Psoas muscle (tissue), 8 donors: ENCODE results near the gene FAM20A. TPM values are rescaled to one million over a fixed set of nuclear protein-coding genes. Genes with fewer than 3 reads are reported as not detected.
"Not testable (repeated sequence)": the region's sequence is repeated elsewhere in the genome, so short reads cannot be mapped to it uniquely, and the experiment has no call there.

Source experiments
- ATAC-seq, 4 donors: fragments of 200-7000 bp; cut with Tn5 transposase; one replicate each; pipeline ENCODE4 v1.9.1; 2020; ENCODE audit warnings: moderate library complexity in 3 of 4, mild to moderate bottlenecking in 2 of 4
- DNase-seq, 2 donors: peaks; one replicate each; pipeline ENCODE4 v3.0.0-alpha.2; 2020
- H3K27ac ChIP-seq: fragments of 200-600 bp; one replicate; pipeline ENCODE4 v1.8.0; 2022
- H3K27me3 ChIP-seq, 3 donors: fragments of 200-600 bp in 1 of 3; one replicate each; pipeline versions ENCODE4 v1.6.1 to v1.8.0; 2013 to 2022; ENCODE audit warnings: low read length in 2 of 3, mild to moderate bottlenecking in 2 of 3, moderate library complexity in 1 of 3; ENCODE audit not compliant: insufficient read depth in 3 of 3
- H3K36me3 ChIP-seq, 2 donors: fragments of 200-600 bp in 1 of 2; one replicate each; pipeline versions ENCODE4 v1.6.1 to v1.8.0; 2013 to 2022; ENCODE audit warnings: low read depth in 1 of 2, mild to moderate bottlenecking in 1 of 2, moderate library complexity in 1 of 2; ENCODE audit not compliant: insufficient read depth in 1 of 2
- H3K4me1 ChIP-seq: fragments of 200-600 bp; one replicate; pipeline ENCODE4 v1.8.0; 2022
- H3K4me3 ChIP-seq: fragments of 200-600 bp; one replicate; pipeline ENCODE4 v1.8.0; 2022; ENCODE audit warnings: mild to moderate bottlenecking
- H3K9me3 ChIP-seq: fragments of 200-600 bp; one replicate; pipeline ENCODE4 v1.8.0; 2022
- CTCF ChIP-seq: fragments of 200-600 bp; IDR thresholded peaks from one replicate; pipeline ENCODE4 v1.8.0; 2022; ENCODE audit warnings: antibody characterized with exemption
- WGBS, 3 donors: extraction: QIAGEN DNeasy Blood & Tissue Kit; methylation state at CpG; one replicate each; pipeline versions ENCODE4 v1.1.6 to v1.1.7; 2013; 5-methylcytosine and 5-hydroxymethylcytosine counted together
- intact Hi-C, 2 donors: fragments of 100-400 bp; cut with DNase I; formaldehyde crosslinking; loops; one replicate each; pipeline versions ENCODE4 v1.11.0 to v1.14.2; 2022
- polyA plus RNA-seq, 3 donors: library from polyadenylated mRNA; stranded (reverse); fragments of 200-250 nt; gene quantifications; one replicate each; pipeline ENCODE4 v1.2.3, GENCODE V29; 2013
- total RNA-seq, 4 donors: library from RNA; stranded (reverse); fragmentation: NEBNext Ultra II Directional in 2 of 4; extraction: Animal tissue kit (Norgen Biotek cat#: 25700) in 2 of 4; gene quantifications; one replicate each; pipeline versions ENCODE4 v1.2.1 to v1.2.4, GENCODE V29; 2021 to 2023
- donor health status: healthy with polysubstance abuse.
- donor health status: DM: no; HTN: no; CAD: no; lungs with moderate emphysema.
- donor health status: Bipolar disorder and iron deficiency.
- donor health status: healthy.
- donor health status: DM: yes; HTN: yes; CAD: no.
- donor health status: DM: no; HTN: no; CAD: no.
- donor health status: DM: no; HTN: no; CAD: no.
- donor health status: DM: yes; HTN: yes; CAD: no.

Gene FAM20A
- total and polyA plus RNA-seq, 7 donors: 0.83 to 7.1 (median 1.8) TPM

- intact Hi-C loops: no loop called here
- WGBS, 3 donors: 83 to 87% (median 84%) methylated on average over 4 of the region's 4 CpGs
Measured at GRCh38 chr17:68585643-68586042, 15.5 kb downstream of the FAM20A start.

GRCh38 chr17:68584581-68585303 lies 16.4 kb downstream of the FAM20A start:
- intact Hi-C loops: no loop called here
- no peak for DNase-seq
- 70 to 71% (median 70%) methylated on average over 5 of the region's 5 CpGs for WGBS, 3 donors

More at GRCh38 chr17:68585643-68586042, 15.5 kb downstream of the FAM20A start:
- no peak for TF ChIP-seq CTCF
- H3K4me1 ChIP-seq: no peaks in the 10 kb centered on the region
- no peak for DNase-seq
- no peaks in the 10 kb centered on the region for H3K27me3 ChIP-seq
- H3K27ac ChIP-seq: no peak overlapping the region
- H3K4me3 ChIP-seq: no peak overlapping the region
- no peaks in the 10 kb centered on the region for H3K36me3 ChIP-seq
- no peaks in the 10 kb centered on the region for H3K9me3 ChIP-seq
- ATAC-seq: no peak

GRCh38 chr17:68582867-68583266 lies 18.3 kb downstream of the FAM20A start:
- 53 to 64% (median 56%) methylated on average over 6 of the region's 6 CpGs for WGBS, 3 donors
- ATAC-seq, H3K27ac ChIP-seq, intact Hi-C loops, H3K27me3 ChIP-seq, H3K36me3 ChIP-seq, H3K4me1 ChIP-seq, H3K4me3 ChIP-seq, H3K9me3 ChIP-seq, DNase-seq: not testable (repeated sequence)

More at GRCh38 chr17:68584581-68585303, 16.4 kb downstream of the FAM20A start:
- no peak overlapping the region for H3K27ac ChIP-seq
- no peaks in the 10 kb centered on the region for H3K4me1 ChIP-seq
- no peaks in the 10 kb centered on the region for H3K36me3 ChIP-seq
- no peak for ATAC-seq
- no peak for TF ChIP-seq CTCF
- H3K4me3 ChIP-seq: no peak overlapping the region
- no peaks in the 10 kb centered on the region for H3K27me3 ChIP-seq
- H3K9me3 ChIP-seq: no peaks in the 10 kb centered on the region

- Histone ChIP-seq H3K4me3 (no peak overlapping the region), H3K27ac (no peak overlapping the region), H3K4me1 (no peaks in the 10 kb centered on the region), H3K27me3 (no peaks in the 10 kb centered on the region), H3K9me3 (no peaks in the 10 kb centered on the region), H3K36me3 (no peaks in the 10 kb centered on the region)
- intact Hi-C loops: no loop called here
- ATAC-seq (no peak), DNase-seq (no peak)
- 89 to 92% (median 91%) methylated on average over 9 of the region's 9 CpGs for WGBS, 3 donors
- TF ChIP-seq CTCF: no peak
Measured at GRCh38 chr17:68581863-68582645, 19.1 kb downstream of the FAM20A start.

GRCh38 chr17:68580236-68580770 lies 20.9 kb downstream of the FAM20A start:
- Histone ChIP-seq H3K36me3 (no peaks in the 10 kb centered on the region), H3K27me3 (no peaks in the 10 kb centered on the region), H3K4me3 (no peak overlapping the region), H3K27ac (peak overlapping the region; percentile 1), H3K9me3 (no peaks in the 10 kb centered on the region), H3K4me1 (no peaks in the 10 kb centered on the region)
- peak; percentile 25 to 54 for DNase-seq
- no peak for TF ChIP-seq CTCF
- peak; percentile 23 to 67 (median 51) for ATAC-seq
- WGBS, 3 donors: 64 to 72% (median 65%) methylated on average over 6 of the region's 6 CpGs
- intact Hi-C loops: no loop called here
